GM19468 (cell line): ENCODE data around the gene METTL25.

ENCODE experiments used
- ATAC-seq: cut with Tn5 transposase; IDR thresholded peaks from one replicate; pipeline ENCODE4 v1.9.1; 2021; ENCODE audit warnings: mild to moderate bottlenecking, moderate library complexity, moderate number of reproducible peaks; ENCODE audit not compliant: unreplicated experiment; ENCODE audit errors: extremely low read depth

METTL25 gene

DNA sequence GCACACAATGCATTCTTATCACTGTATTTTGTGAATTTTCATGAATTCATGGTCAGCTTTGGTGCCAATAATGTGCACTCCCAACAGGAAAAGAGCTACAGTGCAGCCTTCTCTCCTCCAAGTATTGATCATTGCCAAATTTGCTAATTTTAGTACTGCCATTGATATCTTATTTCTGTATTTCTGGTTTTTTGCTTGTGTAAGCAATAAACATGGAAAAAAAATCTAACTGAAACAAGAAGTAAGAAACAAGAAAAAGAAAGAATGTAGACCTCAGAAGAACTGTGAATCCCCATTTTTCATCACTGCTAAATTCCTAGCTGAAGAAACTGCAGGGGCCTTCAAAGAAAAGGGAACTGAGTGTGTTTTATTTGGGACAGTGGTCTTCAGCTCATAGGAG is 161.2 kb downstream of the METTL25 start:
- no peak for ATAC-seq

DNA sequence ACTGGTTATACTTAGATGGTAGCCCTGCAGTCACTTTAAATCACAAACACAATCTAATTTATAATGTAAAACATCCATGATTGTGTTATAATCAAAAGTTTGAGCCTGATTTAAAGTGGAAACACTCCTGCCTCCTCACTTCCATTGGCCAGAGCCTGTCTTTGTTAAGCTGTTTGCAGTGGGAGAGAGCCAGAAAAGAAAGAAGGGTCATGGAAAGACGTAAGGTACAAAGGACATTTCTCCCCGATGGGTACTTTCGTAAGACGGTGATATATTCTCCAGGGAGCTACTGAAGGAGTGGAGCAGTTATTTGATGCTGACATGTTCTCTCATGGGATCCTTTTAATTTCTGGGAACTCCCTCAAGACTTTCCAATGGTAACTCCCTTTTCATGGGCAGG is 164.0 kb downstream of the METTL25 start:
- ATAC-seq: no peak

DNA sequence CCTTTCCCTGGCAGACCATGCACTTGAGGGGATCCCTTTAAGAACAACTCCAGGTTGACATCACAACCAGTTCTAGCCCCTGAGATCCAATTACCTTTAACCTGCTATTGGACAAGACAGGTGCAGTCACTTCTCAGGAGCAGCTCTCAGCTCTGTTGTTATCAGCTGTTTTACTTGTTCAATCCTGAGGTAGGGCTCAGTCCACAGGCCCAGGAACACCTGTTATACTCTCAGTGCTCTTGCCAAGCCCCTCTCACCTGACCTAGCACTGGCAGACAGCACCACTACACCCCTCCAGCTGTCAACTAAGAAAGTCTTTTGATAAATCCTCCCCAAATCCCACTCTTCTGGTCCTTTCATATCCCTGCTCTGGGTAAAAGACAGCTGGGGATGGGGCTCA is 164.4 kb downstream of the METTL25 start:
- no peak for ATAC-seq

DNA sequence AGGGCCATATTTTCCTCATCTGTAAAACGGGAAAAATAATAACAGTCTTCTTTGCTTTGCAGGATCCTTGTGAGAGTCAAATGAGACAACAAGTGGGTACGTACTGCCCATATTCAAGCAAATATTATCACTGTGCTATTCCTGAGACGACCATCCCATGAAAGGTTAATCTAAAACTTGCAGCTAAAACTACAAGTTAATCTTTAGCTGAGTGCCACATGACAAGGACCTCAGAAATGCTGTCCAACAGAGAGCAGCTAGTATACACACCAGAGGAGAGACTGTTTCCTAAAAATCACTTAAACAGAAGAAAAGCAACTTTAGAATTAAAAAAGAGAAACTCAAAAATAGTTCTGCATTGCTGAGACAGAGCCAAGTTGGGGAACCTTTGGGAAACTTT is 165.7 kb downstream of the METTL25 start:
- no peak for ATAC-seq

DNA sequence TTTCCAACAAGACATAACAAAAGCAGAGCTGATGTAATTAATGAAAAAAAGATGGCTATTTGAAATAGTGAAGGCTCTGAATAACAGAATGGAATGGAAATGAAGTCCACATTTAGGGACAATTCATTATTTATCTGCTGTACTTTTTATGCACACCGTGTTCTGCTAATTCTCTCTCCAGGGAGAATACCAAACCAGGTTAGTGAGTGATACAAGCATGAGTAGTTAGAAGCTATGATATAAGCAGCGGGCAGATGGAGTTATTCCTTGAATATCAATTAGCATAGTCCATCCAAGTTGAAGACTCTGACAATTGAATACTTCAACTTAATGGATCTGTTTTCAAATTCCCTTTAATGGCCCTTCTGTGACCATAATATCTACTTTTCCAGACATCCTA is 166.3 kb downstream of the METTL25 start:
- ATAC-seq: no peak

DNA sequence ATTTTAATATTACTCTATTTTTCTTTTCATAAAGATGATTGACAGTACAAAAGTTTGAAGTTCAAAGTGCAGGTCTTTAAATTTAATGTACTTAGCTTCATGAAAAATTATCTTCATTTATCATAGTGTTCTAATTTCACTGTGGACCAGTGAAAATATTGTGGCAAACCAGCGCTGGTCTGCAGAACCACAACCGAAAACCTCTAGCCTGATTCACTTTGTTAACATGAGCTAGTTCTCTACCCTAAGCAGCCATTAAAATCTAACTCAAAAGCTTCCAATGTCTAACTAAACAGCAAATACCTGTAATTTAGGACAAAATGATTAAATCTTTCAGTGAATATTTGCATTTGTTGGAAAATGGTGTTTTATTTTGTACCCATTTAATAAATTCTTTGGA is 167.3 kb downstream of the METTL25 start:
- no peak for ATAC-seq

DNA sequence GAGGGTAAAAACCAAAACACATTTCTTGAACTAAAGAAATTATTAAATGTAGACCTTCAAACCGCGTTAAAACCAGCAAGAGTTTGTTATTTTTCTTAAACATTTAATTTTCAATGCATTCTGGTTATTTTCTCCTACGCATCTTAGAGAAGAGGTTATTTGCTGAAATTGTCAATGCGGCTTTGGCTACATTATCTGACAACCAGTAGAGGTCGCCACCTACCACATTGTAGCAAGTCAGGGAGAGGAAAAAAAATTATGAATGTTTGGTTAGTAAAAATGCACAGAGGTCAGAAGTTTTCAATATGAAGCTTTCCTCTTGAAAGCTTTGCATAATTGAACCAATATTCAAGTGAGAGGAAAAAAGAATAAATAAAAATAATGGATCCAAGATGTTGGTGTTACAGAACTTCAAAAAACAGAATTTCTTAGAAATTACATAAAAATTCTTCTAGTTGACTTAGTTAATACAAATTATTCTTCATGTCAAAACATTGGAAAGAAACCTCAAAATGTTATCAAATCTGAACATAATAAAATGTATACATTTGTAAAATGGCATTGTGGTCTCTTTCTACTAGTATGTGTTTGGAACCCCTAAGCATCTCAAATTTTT is 168.9 kb downstream of the METTL25 start:
- no peak for ATAC-seq
